Stimulated activated CD4-positive, alpha-beta T cell treated with anti-CD3 and anti-CD28 coated beads, Interleukin-4, amount 100 ng/mL, for 24 hours (primary cell): ENCODE results near the gene MMAB.

Experiments
- DNase-seq: peaks from one replicate; pipeline ENCODE4 v3.0.0-alpha.2; 2020

MMAB gene

DNA sequence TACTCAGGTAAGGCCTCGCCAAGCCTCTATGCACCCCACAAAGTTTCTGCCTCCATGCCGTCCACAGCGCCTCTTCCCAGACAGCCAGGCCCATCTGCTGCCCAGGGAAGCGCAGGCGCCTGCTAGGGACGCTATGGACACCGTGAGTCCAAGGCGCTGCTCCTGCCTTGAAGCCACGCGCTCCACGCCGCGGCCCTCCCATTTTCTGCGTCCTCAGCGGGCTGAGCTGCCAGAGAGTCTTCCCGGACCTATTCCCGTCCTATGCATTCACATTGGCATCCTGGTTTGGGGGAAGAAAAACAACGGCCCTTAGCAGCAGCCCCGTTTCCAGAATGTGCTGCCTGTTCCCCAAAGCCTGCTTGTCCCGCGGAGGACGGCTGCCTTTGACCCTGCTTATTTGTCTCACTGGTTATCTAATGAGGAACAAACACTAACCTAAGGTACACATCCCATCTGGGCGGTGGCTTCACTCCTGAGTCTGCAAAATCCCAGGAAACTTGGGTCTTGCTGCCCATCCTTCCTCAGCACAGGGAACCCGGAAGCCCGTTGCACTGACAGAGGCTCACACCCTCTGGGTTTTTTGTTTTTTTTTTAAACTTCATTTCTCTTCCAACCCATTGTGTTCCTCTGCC lies 38.0 kb downstream of the MMAB start:
- DNase-seq, result no peak

DNA sequence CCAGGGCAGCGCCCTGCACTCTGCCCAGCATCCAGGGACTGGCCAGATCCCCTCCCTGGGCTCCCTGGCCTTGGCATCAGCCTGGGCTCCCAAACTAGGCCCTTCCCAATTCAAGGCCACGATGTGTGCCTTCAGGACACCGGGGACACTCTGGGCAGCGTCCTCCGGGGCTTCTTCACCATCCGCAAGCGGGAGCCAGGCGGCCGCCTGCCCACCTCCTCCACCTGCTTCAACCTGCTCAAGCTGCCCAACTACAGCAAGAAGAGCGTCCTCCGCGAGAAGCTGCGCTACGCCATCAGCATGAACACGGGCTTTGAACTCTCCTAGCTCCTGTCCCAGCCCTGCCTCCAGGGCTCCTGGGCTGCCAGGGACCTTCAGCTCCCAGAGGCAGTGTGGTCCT lies 38.8 kb downstream of the MMAB start:
- no peak for DNase-seq

DNA sequence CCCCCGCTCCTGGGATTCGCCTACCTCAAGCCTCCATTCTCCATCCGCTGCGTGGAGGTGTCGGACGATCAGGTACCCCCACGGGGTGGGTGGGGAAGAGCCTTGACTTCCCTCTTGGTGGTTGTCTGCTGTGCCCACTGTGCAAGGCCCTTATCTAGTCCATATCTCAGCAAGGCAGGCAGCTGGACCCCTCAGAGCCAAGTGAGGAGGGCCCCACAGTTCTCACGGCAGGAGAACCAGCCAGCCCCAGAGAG lies 39.9 kb downstream of the MMAB start:
- no peak for DNase-seq

DNA sequence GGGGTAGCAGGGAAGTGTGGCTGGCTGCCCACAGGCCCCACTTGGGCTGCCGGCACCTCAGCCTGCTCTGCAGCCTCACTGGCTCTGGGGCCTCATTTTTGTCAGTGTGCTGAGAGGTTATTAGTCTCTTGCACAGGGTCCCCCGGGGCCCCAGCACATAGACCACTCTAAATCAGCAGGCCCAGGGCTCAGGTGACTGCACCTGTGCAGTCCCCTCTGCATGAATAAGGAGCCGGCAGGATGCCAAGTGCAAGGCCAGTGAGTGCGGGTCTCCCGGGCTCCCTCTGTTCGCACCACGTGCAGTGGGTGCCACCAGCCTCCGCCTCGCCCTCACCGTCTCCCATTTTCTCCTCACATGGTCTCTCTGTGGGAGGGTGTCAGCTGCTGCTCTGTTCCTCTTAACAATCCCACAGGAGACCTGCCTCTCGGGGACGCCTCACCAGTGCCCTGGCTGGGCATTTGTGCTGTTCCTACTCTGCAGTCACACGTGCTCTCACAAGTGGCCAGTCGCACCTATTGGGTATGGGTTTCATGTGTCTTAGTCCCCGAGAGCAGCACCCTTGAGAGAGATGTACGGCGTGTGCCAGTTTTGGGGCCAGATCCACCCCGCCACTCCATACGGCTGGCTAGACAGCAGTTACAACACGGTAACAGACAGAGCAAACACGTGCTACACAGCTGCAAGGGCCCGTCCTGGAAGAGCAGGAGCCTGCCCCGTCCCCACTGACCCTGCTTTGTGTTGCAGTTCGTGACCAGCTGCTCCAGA lies 40.4 kb downstream of the MMAB start:
- no peak for DNase-seq

DNA sequence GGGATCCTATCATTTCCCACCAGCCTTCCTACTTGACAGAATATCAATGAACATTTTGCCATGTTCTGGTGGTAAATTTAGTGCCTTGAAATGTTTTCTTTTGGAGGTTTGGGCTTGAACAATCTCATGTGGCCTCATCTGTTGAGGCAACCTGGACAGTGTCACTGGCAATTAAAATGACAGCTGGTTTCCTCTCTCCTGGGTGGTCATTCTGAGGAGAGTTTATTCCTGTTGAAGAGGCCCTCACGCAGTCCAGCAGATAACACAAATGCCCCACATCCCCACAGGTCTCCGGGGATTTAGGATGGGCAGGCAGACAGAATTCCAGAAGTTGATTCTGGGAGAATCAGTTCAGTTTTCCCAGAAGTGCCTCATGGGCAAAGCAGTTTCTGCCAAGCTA lies 41.9 kb downstream of the MMAB start:
- no peak for DNase-seq

DNA sequence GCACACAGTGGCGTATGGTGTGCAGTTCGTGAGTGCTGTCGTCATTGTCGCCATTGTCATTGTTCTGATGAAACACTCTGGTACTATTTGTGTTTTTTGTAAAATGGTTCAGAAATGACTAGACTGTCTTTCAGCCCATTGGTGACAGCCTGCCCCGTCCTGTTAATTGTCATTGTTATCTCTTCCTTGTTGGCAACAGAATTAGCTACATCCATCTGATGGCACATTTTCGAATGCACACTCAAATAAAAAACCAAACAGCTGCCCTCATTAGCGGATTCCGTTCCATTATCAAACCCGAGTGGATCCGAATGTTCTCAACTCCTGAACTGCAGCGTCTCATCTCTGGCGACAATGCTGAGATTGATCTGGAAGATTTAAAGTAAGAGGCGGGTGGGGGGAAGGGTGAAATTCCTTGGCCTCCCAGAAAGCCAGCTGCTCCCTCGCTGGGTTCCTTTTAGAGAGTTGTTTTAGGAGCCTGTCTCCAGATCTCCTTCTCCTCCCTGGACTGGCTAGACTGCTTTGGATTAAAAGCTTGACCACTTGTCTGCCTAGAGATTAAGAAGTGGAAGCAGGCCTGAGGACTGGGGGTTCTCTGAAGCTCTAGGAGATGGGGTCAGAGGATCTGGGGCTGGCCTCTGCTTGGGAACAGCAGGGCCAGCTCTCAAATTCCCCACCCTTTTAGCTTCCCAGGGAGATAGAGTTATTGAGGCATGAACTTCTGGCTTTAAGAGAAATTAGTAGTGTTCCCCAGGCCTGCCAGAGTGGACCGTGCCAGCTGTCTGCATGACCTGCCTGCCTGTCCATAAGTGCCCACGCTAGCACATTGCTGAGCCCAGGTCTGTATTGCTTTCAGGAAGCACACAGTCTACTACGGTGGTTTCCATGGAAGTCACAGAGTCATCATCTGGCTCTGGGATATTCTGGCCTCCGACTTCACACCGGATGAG lies 43.3 kb downstream of the MMAB start:
- DNase-seq, result no peak

DNA sequence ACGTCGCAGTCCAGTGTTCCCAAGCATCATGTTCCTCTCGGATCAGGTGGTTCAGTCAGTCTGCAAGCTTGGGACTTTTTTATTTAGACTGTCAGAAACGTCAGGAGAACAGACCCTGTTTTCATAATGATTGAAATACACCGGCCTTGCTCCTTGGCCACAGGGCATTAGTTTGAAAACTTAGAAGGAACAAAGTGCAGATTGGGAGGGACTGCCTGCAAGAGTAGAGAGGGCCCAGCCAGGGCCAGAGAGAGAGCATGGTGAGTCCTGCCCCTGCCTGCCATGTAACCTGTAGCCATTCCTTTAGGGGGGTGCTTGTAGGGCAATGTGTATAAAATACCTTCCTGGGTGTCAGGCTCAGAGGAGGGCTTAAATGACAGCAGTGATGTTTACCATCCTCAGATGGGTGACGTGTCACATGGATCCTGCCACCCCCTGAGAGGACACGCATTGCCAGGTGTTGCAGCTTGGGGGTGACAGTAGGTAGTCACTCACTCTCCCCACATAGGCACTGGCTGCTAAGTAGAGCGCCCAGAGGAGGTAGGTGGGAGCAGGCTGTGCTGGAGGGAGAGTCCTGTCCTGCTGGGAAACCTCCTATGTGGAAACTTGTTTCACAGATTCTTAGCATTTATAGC lies 45.7 kb downstream of the MMAB start:
- DNase-seq, result no peak

DNA sequence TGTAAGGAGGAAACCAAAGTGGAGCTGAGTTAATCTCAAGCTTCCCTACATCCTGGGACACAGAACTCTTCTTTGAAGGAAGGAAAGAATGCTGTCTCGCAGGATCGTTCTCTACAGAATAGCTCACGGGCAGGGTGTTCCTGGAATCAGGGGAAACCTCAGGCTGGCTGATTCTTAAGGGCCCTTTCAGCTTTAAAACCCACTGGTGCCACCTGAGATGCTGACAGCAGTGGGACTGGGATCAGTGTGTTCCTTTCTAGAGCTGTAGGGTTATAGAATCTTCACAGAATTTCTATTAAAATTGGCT lies 48.1 kb downstream of the MMAB start:
- no peak for DNase-seq

DNA sequence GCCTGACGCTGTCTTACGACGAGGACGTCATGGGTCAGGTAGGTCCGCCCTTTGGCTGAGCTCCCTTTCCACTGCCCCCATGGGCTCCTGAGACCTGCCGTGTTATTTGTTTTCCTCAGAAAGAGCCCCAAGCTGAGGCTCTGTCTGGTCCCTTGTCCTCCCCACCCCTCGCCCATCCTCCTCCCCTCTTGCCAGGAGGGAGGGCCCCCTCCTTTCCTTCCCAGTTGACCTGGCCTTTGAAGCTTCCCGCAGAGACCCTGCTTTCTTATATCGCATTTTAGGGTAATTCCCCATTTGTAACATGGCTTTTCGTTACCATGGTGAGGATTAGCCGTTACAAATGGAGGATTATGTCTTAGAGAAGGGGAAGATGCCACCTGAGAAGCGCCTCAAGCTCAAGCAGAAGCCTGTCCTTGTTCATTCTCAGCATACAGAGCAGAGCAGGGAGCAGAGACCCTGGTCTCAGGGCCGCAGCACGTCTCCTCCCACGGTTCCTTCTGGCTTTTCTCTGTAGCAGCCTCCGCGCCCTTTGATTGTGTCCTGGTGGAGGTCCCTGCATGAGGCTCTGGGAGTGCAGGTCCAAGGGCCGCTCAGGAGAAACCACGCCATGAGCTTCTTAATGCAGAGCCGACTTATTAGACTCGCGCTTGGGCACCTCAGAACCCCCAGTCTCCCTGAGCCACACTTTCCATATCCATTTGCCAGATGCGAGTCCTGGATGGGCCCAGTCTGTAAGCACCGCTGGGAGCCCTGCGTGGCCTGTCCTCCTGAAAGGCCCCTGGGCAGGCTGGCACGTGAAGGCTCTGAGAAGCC lies 48.6 kb downstream of the MMAB start:
- no peak for DNase-seq

DNA sequence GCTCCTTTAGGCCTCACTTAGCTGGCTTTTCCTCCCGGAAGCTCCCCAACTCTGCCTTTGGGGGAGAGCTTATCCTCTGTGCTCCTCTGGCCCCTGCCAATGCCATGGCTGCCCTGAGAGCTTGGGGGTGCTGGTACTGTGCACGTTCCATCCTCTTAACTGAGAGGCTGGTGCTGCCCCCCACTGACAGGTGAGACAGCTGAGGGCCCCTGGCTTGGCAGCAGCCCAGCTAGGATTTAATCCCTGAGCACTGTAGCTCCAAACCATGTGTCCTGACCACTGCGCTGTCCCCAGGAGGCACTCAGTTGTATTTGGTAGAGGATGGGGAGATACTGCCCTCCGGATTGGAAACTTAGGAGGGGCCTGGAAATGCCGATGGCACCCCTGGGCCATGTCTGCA lies 49.8 kb downstream of the MMAB start:
- no peak for DNase-seq

DNA sequence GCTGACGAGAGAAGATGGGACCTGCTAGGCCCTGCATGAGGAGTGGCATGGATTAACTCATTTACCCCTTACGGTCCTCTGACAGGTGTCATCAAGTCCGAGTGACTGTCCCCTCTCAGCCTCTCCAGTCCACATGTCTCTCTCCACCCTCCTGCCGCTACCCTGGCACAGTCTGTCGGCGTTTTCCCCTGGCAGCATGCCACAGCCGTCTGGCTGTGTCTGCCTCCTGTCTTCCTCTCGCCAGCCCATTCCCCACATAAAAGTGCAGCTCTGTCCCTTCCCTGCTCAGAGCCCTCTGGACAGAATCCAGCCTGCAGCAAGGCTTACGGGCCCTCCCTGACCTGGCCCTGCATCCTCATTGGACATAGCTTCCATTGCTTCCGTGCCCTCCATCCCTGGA lies 50.2 kb downstream of the MMAB start:
- DNase-seq, result no peak

DNA sequence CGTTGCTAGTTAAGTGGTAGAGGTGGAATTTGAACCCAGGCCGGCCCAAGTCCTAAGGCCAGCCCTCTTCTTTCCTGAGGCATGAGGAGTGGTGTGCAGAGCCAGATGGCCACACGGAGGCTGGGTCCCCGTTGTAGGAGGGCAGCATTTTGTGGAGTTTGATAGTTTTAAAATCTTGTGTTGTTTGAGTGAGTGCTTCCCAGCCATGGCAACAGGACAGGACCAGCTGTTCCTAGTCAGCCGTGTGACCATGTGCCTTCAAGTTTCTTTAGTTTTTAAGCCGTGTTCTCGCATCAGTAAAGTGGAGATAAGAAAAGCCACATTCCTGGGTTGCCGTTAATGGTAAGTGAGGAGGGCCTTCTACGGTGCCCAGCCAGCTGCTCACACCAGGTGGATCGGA lies 51.5 kb downstream of the MMAB start:
- DNase-seq, result no peak

DNA sequence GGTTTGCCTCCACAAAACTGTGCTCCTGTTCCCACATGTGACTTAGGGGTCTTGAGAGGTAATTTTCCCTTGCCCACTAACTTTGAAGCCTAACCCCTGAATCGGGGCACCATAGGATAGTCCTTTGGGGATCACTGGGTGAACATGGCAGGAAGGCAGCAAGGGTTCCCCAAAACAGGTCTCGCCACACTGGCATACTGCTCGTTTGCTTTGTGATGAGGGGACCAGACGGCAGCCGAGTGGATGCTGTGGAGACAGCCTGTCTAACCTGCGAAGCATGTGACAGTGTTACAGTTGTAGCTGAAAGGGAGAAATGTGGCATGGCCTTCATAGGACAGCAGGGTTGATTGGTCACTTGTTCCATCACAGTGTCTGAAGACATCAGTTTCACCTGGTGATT lies 53.5 kb downstream of the MMAB start:
- no peak for DNase-seq

DNA sequence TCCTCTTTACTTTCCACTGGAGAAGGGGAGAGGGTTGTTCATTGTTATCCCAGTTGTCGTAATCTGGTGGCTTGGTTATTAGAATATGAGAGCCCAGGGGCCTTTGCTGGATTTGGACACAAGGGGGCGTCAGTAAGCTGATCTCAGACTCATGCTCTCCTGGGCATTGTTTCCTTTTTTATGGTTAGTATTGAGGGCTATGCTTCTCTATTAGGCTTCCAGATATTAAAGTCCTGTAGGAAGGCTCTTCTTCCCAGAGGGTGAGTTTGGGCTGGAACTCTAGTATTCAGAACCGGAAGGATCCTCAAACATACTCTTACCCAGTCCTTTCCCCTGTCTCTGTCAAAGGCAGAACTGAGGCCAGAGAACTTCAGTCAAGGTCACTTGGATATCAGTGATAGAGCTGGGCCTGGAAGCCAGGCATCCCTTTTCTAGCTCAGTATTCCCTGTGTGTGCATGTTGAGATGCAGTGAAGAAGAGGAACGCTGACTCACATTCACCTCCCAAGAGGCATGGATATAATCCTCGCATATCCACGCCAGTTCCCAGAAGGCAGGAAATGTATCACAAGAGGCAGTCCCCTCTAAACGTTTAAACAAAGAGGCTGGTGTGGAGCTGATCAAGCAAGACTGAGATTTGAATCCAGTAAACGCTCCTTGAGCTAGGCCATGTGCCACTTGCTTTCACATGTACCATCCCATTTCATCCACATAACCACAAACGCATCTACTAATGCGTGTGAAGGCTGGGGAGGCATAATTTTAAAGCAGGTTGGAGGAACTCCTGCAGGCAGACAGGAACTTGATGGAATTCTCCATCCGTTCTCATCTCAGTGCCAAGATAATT lies 54.3 kb downstream of the MMAB start:
- DNase-seq, result peak; percentile 59

DNA sequence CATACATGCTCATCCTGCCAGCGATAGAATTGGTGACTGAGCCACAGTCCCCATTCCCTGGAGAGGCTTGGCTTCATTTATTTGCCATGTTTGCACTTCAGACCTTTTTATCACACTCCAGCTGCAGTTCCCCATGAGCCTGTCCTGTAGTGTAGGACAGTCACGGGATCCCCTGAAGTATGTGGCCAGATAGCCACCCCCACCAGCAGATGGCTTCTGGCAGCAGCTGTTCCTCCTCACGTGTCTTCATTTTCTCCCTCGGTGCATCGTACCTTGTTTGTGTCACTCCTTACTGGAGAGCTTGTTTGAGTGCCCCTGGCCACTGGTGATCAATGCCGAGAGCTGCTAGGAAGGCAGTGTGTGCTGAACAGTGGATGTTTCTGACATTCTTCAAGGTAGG lies 55.7 kb downstream of the MMAB start:
- DNase-seq, result no peak

DNA sequence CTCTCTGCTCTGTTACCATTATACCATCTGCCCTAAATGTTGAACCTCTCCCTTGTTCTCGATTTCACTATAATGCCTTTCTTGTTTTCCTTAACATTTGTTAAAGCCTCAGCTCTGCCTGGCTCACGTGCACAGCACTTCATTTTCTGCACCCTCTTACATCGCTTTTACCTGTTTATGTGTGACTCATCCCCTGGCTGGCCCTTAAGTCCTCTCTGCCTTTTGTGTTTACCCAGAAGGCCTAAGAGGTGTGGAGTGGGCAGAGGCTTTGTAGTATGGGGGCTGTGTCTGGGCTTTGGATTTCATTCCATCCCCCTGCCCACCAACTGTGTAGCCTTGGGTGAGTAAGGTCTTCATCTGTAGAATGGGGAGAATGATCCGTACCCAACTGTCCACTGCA lies 59.3 kb downstream of the MMAB start:
- no peak for DNase-seq

DNA sequence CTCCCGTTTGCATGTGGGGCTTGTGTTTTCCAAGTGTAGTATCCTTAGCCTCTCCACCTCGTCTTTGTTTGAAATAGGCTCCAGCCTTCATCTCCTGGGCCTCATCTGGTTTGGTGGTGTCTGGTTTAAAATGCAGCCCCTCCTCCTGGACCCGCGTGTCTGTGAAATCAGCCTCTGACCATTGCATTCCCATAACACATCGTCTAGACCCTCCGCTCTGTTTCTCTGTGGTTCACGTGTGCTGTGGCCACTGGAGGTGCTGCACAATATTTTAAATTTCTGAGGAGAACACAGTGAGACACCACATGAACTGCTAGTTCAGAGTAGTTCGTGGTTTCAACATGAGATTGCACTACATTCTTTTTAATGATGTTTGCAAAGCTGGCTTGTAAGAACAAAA lies 60.3 kb downstream of the MMAB start:
- no peak for DNase-seq

DNA sequence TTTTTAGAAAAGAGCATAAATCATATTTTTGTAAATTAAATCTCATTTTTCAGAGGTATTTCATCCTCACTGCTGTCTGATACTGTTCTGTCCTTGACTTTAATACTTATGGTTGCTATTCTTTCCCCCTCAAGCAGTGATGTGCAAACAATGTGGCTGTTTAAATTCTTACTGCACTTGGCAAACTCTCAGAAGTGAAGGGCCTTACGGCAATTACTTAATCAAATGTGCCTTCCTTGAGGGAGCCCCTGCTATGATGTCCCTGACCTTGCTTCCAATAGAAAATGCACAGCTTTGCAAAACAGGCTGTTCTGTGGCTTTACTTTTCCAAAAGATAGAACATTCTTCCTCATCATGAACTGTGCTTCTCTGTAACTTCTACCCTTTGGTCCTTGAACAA lies 60.7 kb downstream of the MMAB start:
- no peak for DNase-seq

DNA sequence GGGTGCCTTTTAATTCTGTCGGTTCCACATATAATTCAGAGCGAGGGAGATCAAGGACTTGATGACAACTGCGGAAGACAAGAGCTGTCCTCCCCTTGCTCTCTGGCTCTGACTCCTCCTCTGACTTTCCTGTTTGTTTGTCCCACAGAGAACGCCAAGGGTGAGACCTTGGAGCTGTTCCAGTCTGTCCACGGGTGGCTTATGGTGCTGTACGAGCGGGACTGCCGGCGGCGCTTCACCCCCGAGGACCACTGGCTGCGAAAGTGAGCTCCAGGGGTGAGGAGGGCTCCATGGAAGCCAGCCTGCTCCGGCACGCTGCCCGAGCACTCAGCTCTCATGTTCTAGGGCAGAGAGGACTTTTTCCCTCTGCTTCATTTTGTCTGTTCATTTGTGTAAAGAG lies 63.1 kb downstream of the MMAB start:
- DNase-seq, result no peak

DNA sequence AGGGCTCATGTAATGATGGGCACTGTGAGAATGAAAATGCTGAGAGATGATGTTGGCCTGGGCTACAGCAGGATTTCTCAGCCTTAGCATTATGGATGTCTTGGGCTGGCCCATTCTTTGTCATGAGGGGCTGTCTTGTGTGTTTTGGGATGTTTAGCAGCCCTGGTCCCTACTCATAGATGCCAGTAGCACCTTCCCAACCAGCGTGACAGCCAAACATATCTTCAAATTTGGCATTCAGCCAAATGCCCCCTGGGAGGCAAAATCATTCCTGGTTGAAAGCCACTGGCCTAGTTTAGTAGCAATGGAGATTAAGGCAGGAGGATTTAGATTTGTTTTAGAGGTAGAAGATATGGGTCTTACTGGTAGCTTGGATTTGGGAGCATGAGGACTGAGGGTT lies 69.2 kb downstream of the MMAB start:
- no peak for DNase-seq
